DND-41 (cell line): Measurements from ENCODE around the gene C1QTNF5.

ENCODE experiments used
- CTCF ChIP-seq: IDR thresholded peaks from 2 replicates; pipeline ENCODE4 v1.5.1; 2012; ENCODE audit warnings: borderline replicate concordance, low read length, moderate library complexity, mild to moderate bottlenecking; ENCODE audit not compliant: poor library complexity, severe bottlenecking; ENCODE audit errors: extremely low read depth
- EZH2 ChIP-seq: IDR thresholded peaks from 3 replicates; pipeline ENCODE4 v1.6.1; 2012; ENCODE audit warnings: borderline replicate concordance, low read depth, mild to moderate bottlenecking, moderate library complexity, low read length, inconsistent platforms; ENCODE audit not compliant: severe bottlenecking

- no peak for TF ChIP-seq CTCF
- TF ChIP-seq EZH2, result no peak
These were observed 40.1 kb upstream of the C1QTNF5 start for GRCh38 chr11:119380827-119381180.
